Stimulated activated CD4-positive, alpha-beta T cell treated with anti-CD3 and anti-CD28 coated beads, Interleukin-2, amount 100 ng/mL, for 48 hours (primary cell): ENCODE data around the gene ITPA.
"Not testable (repeated sequence)": the region's sequence is repeated elsewhere in the genome, so short reads cannot be mapped to it uniquely, and the experiment has no call there.

Experiments
- DNase-seq, 2 donors: peaks; one replicate each; pipeline ENCODE4 v3.0.0-alpha.2; 2020

Gene ITPA

GRCh38 chr20:3202965-3203314 lies 6.4 kb upstream of the ITPA start:
- no peak for DNase-seq

GRCh38 chr20:3203315-3204123 lies 5.8 kb upstream of the ITPA start:
- DNase-seq: peak in 1 of 2 donors; percentile 30

GRCh38 chr20:3204124-3204794 lies 5.0 kb upstream of the ITPA start, which contains the start of gene DDRGK1:
TSS of gene DDRGK1 (minus strand) at chr20:3204682. CDS start at chr20:3204627, 55 bp downstream.
- peak; percentile 94 to 95 for DNase-seq

GRCh38 chr20:3208786-3209256 lies 477 bp upstream of the ITPA start:
- DNase-seq: no peak

- no peak for DNase-seq
Observed at GRCh38 chr20:3209946-3210317, 634 bp downstream of the ITPA start.

GRCh38 chr20:3210346-3210745 lies 1.0 kb downstream of the ITPA start:
- DNase-seq: no peak

- no peak for DNase-seq
Observed at GRCh38 chr20:3213226-3213625, 3.9 kb downstream of the ITPA start.

GRCh38 chr20:3215359-3215917 lies 6.1 kb downstream of the ITPA start:
- DNase-seq: not testable (repeated sequence)

GRCh38 chr20:3218307-3218988 lies 9.2 kb downstream of the ITPA start:
- DNase-seq: peak; percentile 80

- no peak for DNase-seq
Observed at GRCh38 chr20:3221398-3222226, 12.3 kb downstream of the ITPA start.

- no peak for DNase-seq
Observed at GRCh38 chr20:3222635-3223600, 13.6 kb downstream of the ITPA start.

- DNase-seq: no peak
Observed at GRCh38 chr20:3223651-3223993, 14.3 kb downstream of the ITPA start.

- no peak for DNase-seq
Observed at GRCh38 chr20:3223994-3224680, 14.8 kb downstream of the ITPA start.

- DNase-seq: no peak
Observed at GRCh38 chr20:3224681-3225421, 15.6 kb downstream of the ITPA start.

GRCh38 chr20:3226093-3226492 lies 16.8 kb downstream of the ITPA start:
- DNase-seq: no peak

GRCh38 chr20:3226864-3227263 lies 17.6 kb downstream of the ITPA start:
- no peak for DNase-seq

- no peak for DNase-seq
Observed at GRCh38 chr20:3227506-3227905, 18.2 kb downstream of the ITPA start.

GRCh38 chr20:3227936-3228749 lies 18.8 kb downstream of the ITPA start:
- no peak for DNase-seq

GRCh38 chr20:3228750-3229032 lies 19.4 kb downstream of the ITPA start:
- DNase-seq: no peak
